NCI-H460 (cell line): ENCODE measurements around the gene ERFE. TPM values are rescaled to one million over a fixed set of nuclear protein-coding genes. Genes with fewer than 3 reads are reported as not detected.

Experiments used
- DNase-seq: peaks from one replicate; pipeline ENCODE4 v3.0.0-alpha.2; 2016; ENCODE audit warnings: low read depth; ENCODE audit errors: extremely low read depth
- total RNA-seq: library from RNA; depleted of rRNA; stranded (reverse); fragments of >200 nt; shearing (Covaris generic); gene quantifications from 2 replicates; pipeline ENCODE4 v1.2.3, GENCODE V29; 2014

Gene ERFE
- total RNA-seq, 1 experiment from 2014 or later: 7.7 TPM

DNA sequence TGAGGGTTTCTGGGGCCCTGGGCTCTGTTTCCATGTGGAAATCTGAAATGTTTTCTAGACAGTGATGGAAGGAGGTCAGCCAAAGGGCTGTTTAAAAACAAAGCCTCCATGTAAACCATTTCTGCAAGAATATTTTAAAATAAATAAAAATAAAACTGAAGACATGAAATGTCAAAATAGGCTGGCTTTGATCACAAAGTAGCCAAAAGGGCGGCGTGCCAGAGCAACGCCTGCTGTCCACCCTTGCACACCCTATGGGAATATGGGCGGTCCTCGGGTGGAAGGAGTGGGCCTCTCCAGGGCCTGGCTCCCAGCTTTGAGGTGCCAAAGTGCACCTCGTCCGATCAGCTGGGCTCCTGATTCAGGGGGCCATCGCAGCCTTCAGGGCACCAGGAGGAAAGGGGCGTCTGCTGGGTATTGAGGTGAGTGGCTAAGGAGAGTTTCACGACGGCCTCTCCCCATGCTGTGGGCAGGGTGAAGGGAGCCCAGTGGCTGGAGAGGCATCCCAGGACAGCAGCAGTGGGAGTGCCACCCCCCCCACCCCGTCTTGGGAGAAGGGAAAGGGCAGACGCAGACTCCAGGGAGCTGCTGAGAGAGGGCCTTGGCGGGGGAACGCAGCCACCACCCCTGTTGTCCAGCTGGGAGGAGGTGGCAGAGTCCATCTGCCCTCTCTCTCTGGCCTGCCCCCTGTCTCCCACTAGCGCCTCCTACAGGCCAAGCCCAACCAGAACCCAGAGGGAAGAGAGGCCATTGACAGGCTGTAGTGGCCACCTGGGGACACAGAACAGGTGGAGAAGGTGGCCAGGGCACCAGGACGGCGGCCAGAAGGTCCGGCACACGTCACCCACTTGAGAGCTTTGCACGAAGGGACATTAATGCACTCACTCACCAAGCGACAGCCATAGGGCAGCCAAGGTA, 5.7 kb upstream of the ERFE start:
- DNase-seq: no peak

DNA sequence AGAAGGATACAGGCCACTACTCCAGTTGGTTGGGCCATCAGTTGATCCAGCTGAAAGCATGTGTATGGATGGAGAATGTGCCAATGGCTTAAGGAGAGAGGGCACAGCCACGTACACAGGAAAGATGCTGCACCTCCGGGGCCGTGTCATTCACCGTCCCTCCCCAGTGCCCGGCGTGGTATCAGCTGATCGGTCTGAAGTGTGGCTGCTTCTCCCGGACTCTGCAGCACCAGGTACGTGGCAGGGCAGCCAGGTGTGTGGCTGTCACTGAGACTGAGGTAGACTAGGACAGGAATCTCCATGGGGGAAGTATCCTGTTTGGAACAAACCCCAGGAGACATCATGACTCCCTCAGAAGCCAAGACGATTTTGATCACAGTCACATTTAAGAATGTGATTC, 4.2 kb upstream of the ERFE start:
- DNase-seq: no peak

DNA sequence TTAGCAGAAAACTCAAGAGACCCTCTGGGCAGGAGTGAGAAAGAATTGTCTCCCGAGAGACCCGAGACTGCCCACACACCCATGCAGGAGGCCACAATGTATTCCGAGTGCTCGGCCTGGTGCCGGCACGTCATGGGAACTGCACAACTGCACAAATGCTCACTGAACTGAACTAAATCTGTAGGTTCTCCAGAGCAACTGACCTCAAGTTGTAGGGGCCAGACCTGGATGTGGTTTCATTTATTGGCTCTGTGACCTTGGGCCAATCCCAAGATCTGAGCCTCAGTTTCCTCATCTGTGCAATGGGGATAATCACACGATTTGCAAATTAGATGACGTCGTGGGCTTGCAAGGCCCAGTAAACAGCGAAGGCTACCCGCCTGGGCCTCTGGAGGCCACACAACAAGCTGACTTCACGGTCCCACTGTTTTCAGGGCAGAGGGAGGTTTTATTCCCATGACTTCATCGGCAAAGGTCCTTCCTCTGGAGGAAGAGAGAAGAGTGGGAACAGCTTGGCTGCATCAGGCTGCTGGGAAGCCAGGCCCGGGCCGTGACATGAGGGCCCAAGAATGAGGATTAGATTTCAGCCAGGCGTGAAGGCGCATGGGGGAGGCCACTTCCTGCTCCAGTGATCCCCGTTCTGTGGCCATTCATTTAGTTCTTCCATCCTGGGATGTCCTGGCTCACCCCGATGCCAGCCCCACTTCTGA, 3.6 kb upstream of the ERFE start:
- DNase-seq: no peak

- no peak for DNase-seq
These were observed 2.7 kb upstream of the ERFE start for GRCh38 chr2:238155761-238156694.

- DNase-seq: no peak
These were observed 1.2 kb upstream of the ERFE start for GRCh38 chr2:238157506-238158017.

DNA sequence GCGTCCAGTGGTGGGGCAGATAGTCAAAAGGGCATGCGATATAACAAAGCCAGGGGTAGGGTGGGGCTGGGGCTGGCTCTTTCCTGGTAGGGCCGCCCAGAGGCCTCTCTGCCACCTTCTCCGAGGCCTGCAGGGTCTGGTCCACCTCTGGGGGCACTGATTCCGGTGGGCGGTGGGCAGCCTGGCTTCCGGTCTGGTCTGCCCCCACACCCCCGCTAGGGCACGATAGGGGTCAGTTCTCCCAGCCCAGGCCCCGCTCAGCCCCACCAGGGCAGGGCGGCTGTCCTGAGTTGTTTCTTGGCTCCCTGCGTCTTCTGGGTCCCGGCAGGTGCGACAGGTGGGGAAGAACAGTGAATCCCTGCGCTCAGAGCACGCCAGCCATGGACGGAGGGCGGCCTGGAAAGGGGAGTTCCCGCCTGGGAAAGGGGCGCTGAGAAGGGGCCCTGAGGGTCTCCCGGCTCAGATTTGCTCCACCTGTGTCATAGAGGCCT, 707 bp upstream of the ERFE start:
- no peak for DNase-seq

DNA sequence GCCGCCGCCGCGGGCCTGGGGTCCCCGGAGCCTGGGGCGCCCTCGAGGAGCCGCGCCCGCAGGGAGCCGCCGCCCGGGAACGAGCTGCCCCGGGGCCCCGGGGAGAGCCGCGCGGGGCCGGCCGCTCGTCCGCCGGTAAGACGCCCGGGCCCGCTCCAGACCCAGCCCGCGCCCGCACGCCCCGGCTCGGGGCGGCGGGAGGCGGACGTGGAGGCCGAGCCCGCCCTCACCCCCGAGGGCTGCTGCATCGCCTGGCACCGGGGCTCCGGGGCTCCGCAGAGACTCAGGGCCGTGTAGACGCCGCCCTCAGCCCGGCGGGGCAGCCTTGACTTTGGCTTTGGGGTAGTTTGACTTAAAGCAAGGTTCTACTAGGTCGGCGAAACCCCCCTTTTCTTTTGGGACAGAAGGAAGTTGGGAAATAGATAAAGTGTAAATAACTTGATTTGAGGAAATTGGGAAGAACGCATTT, 335 bp downstream of the ERFE start:
- DNase-seq: no peak

GRCh38 chr2:238159661-238160205, 963 bp downstream of the ERFE start:
- DNase-seq: no peak

DNA sequence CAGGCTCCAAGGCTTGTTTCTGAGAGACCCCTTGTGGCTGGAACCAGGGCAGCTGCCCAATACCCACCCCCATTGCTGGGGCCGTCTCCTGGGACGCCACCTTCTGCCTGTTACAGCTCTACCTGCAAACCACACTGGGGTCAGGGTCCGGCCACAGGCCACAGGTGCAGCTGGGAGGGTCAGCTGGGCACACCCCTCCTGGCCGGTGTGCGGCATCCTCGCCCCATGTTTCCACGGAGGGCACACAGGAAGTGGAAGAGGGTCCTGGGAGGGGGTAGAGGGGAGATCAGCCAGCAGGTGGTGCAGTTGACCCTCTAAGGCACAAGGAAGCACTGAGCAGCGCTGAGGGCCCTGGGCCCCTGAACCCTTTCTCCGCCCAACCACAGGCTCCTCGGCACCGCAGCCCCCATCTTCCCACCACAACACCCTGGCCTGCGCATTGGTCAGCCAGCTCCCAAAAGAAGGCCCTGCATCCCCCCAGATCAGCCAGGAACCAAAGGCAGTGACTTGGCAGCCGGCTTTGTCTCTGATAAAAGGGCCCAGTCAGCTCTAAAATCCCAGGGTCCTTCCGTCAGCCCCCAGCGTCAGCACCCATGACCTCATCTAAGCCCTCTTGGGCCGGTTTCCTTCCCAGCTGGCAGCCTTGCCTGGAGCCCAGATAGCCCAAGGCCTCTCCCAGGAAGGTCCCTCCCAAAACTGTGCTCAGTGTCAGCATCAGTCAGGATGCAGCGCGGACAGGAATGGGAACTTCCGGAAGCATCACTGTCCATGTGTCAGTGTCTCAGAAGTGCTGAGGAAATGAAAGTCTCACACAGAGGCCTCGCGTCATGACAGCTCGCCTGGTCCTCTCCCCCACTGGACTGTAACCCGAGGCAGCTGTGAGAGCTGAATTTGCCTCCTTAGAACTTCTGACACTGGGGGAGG, 1.7 kb downstream of the ERFE start:
- no peak for DNase-seq

DNA sequence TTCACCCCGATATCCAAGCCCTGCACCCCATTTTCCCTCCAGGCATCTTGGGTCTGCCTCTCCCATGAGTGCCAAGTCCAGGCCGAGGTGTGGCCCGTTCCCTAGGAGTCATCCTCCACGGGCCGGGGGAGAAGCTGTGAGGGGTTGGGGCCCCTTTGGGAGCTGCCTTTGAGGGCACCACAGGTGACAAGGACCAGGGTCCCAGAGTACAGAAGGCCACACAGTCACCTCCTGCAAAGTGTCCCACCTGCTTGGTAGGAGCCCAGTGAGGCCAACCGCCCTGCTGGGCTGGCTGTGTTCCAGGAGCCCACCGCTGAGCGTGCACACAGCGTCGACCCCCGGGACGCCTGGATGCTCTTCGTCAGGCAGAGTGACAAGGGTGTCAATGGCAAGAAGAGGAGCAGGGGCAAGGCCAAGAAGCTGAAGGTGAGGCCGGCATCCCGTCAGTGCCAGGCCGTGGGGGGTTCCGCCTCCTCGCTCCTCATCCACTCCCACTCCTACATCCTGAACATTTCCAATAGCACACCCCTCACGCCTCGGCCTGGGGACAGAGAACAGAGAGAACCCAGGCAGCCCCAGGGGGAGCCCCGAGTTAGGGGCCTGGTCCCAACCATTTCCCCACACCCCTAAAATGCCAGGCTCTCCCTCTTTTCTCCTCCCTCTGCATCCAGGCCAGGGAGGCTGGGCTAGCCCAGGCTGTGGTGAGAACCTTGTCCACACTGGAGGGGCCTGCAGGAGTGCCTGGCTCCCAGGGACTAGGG, 2.7 kb downstream of the ERFE start:
- DNase-seq: no peak

DNA sequence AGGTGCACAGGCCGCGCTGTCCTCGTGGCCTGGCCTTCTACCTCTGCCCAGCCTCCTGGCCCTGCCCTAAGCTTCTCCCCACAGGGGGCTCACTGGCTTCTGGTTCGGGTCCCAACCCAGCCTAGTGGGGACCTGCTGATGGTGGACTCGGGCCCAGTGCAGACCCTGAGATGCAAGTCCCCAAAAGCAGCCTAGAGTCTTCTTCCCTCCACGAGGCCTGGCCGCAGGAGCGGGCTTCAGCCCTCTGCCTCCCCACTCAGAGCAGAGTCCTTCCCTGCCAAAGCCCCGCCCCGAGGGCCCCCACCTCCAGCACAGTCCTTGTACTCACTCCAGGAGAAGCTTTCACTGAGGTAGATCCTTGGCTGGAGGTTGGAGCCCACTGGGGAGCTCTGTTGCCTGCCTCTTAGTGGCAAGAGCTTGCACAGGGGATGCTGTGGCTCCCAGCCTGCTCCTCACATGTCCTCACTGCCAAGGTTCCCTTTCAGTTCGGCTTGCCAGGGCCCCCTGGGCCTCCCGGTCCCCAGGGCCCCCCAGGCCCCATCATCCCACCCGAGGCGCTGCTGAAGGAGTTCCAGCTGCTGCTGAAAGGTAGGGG, 3.6 kb downstream of the ERFE start:
- DNase-seq: no peak

DNA sequence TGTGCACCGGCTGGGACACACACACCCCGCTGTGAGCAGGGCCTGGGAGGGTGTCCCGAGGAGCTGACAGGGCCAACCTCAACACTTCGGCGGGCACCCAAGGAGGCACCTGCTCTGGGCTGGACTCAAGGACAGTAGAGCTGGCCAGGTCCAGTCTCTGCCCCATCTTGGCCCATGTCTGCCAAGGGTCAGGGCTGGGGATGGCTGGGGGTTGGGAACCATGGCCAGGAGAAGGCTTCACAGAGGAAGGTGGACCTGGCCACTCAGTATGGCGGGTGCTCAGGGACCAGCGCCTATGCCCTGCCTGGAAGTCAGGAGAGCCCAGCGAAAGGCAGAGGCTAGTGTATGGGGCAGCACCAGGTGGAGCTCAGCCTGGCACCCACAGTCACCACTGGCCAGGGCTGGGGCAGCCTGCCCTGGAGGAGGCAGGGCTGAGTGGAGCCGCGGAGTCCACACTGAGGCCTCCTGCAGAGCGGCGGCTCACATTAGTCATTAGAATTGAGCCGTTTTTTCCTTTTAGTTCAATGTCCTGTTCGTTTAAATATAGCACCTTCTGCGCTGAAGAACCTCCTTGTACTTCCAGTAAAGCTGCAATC, 4.2 kb downstream of the ERFE start:
- DNase-seq: no peak

DNA sequence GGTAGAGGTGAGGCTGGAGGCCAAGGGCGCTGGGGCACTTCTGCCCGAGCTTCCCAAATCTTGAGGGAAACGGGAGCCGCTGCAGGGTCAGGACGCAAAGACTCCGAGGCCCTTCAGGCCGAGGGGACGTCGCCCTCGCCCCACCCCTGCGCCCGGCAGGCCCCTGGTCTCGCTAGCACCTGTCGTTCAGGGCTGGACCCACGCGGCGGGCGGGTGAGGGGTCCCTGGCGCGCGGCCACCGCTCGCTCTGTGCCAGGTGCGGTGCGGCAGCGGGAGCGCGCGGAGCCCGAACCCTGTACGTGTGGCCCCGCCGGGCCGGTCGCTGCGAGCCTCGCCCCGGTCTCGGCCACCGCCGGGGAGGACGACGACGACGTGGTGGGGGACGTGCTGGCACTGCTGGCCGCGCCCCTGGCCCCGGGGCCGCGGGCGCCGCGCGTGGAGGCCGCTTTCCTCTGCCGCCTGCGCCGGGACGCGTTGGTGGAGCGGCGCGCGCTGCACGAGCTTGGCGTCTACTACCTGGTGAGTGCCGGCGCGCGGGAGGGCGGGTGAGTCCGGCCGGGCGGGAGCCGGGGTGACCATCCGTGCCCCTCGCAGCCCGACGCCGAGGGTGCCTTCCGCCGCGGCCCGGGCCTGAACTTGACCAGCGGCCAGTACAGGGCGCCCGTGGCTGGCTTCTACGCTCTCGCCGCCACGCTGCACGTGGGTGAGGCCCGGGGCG, 4.9 kb downstream of the ERFE start:
- DNase-seq: no peak

DNA sequence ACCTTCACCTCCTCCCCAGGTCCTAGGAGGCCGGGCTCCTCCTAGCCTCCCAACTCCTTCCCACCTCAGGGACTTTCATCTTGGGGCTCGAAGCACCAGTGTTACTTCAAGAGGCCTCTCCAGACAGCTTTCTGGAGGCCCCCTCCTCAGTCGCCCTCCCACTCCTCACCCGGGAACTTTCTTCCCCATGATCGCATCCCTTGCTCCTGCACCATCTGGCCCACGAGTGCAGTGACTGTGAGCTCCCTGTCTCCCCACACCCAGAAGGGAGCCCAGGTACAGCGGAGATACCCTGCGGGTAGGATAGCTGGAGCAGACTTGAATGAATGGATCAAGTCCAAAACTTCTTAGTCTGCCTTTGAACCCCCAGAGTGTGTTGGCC, 6.1 kb downstream of the ERFE start:
- no peak for DNase-seq

DNA sequence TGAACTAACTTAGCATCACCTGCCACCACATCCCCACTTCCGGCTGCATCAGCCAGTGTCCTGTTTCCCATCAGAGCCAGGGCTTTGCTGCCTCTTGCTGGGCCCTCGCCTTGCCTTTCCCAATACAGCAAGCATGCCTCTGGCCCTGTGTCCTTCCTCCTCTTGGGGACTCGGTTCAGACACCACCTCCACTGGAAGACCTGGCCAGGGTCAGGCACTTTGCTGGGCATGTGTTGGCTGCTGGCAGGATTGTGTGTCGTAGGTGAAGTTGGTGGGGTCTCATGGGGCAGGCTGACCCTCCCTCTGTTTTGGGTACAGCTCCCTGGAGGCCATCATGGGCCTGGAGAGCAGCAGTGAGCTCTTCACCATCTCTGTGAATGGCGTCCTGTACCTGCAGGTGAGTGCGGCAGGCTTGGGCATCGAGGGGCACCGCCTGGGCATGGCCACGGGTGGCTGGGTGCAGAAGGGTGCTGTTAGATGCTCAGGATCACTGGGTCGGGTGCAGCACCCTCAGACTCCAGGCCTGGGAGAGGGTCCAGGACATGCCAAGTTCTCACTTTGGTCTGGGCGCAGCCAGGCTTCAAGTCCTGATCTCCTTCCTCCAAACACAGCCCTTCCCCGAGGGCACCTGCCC, 6.6 kb downstream of the ERFE start:
- no peak for DNase-seq
